SH-SY5Y (cell line): Measurements from ENCODE around the gene ZNF724.

Source experiments
- GATA2 ChIP-seq: IDR thresholded peaks from 2 replicates; pipeline ENCODE4 v1.6.1; 2011; ENCODE audit warnings: mild to moderate bottlenecking, low read depth, low read length
- GATA3 ChIP-seq: IDR thresholded peaks from 2 replicates; pipeline ENCODE4 v1.6.1; 2011; ENCODE audit warnings: low read depth, mild to moderate bottlenecking, low read length, moderate library complexity

GRCh38 chr19:23262920-23263319 lies 12.7 kb upstream of the ZNF724 start:
- TF ChIP-seq GATA3 (no peak), GATA2 (no peak)
